HG02938 (cell line): ENCODE data around the gene TNFSF13B.

Experiments
- ATAC-seq: cut with Tn5 transposase; IDR thresholded peaks from one replicate; pipeline ENCODE4 v1.9.1; 2021; ENCODE audit warnings: mild to moderate bottlenecking, moderate library complexity; ENCODE audit not compliant: unreplicated experiment

TNFSF13B gene

GRCh38 chr13:108345016-108345415, 75.5 kb downstream of the TNFSF13B start:
- ATAC-seq = no peak

DNA sequence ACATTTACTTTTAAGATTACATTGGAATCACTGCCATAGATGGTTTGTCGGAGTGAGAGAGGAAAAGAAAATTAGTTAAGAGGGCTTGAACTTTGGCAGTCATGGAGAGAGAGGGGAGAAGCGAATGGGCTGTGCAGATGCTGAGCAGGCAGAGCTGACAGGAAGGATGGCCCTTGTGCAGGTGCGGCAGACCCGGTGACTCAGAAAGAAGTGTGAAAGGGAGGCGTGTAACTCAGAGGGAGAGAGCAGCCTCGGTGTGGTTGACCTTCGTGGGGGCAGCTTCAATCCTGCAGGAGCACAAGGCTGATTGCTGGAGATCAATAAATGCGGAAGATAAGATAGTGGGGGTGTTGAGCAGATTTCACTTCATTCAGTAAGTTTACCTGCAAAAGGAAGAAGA, 76.9 kb downstream of the TNFSF13B start:
- no peak for ATAC-seq

GRCh38 chr13:108349269-108349668, 79.8 kb downstream of the TNFSF13B start:
- no peak for ATAC-seq

- ATAC-seq = no peak
These were observed 81.1 kb downstream of the TNFSF13B start for GRCh38 chr13:108350579-108350978.

DNA sequence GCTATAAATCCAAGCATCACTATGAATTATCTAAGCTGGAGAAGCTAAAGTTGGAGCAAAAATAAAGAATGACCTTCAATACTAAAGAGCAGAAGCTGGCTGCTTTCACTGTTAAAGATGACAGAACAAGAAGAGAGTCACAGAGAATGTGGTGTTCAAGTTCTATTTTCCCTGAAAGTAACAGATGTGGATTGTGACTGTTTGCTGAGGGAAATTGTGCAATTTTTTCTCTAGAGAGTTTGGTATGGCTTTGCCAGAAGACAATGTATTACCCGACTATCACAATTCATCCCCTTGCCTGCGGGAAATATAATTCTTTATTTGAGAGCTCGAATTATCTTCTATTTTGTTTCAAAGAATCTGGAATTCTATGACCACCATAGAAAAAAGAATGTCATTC, 83.1 kb downstream of the TNFSF13B start:
- ATAC-seq = no peak

DNA sequence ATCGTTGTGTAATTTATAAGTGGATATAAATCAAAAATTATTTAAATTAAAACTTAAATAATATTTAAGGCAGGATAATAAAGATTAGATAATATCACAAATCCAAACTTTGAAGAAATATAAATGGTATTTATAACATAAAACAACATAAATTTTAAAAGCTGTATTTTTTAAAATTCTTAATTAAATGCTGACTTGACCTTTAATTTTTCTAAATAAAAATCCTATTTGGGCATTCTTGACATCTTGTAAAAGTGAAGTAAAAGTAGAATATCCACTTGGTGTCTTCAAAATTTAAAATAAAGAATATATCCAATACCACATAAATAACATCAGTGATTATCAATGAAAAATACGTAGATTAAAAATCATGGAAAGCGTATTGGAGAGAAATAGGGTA, 87.7 kb downstream of the TNFSF13B start:
- ATAC-seq = no peak
